COLO668 (cell line): ENCODE results near the gene DVL1.

ENCODE experiments used
- DNase-seq: peaks from one replicate; lab custom pipeline; 2025; ENCODE audit not compliant: unreplicated experiment; lab: John Stamatoyannopoulos, UW

The DVL1 gene

GRCh38 chr1:1342061-1342562 lies 7.1 kb downstream of the DVL1 start:
- no peak for DNase-seq

DNA sequence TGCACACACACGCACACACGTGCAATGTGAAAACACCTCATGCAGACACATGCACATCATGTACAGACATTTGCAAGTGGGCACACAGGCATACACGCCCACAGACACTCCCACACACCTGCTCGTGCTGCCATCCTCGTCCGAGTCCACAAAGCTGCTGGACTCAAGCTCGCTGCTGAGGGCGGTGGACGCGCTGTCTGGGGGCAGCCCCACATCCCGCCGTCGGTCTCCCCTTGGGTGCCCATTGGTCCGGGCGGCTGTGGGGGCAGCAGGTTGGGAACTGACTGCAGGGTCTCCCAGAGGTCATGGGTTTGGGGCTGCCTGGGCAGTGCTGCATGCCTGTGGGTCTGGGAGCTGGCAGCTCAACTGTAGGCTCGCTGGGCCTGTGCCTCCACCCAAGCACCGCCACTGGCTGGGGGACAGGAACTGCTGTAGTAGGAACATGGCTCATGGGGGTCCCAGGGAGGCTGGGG lies 7.6 kb downstream of the DVL1 start:
- DNase-seq, result no peak

- DNase-seq, result no peak
These were observed 8.2 kb downstream of the DVL1 start for GRCh38 chr1:1340791-1341548.

DNA sequence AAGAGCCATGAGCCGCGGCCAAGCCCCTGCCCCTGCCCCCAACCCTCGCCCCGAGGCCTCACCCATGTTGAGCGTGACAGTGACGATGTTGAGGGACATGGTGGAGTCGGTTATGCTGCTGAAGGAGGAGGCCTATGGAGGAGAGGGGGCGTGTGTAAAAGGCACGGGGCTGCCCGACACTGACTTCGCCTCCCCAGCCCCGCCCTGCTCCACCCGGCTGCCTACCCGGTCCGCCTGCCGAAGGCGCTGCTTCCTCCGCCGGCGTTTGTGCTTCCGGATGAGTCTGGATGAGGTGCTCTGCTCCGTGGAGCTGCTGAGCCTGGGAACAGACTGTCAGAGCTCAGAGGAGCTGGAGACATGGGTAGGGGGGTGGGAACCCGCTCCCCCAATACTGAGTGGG lies 9.0 kb downstream of the DVL1 start:
- no peak for DNase-seq

GRCh38 chr1:1338278-1338677 lies 10.9 kb downstream of the DVL1 start:
- no peak for DNase-seq

DNA sequence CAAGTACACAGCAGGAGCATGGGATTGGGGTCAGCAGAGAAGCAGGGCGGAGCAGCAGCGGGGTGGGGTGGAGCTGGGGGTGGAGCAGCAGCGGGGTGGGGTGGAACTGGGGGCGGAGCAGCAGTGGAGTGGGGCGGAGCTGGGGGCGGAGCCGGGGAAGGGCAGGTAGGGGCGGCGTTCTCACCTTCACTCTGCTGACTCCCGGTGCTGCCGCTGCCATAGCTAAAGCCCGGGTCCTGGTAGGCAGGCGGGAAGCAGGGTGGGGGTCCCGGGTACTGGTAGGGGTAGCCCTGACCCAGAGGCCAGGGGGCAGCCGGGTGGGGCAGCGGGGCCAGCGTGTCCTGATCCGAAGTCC lies 11.4 kb downstream of the DVL1 start:
- peak; percentile 76 for DNase-seq

DNA sequence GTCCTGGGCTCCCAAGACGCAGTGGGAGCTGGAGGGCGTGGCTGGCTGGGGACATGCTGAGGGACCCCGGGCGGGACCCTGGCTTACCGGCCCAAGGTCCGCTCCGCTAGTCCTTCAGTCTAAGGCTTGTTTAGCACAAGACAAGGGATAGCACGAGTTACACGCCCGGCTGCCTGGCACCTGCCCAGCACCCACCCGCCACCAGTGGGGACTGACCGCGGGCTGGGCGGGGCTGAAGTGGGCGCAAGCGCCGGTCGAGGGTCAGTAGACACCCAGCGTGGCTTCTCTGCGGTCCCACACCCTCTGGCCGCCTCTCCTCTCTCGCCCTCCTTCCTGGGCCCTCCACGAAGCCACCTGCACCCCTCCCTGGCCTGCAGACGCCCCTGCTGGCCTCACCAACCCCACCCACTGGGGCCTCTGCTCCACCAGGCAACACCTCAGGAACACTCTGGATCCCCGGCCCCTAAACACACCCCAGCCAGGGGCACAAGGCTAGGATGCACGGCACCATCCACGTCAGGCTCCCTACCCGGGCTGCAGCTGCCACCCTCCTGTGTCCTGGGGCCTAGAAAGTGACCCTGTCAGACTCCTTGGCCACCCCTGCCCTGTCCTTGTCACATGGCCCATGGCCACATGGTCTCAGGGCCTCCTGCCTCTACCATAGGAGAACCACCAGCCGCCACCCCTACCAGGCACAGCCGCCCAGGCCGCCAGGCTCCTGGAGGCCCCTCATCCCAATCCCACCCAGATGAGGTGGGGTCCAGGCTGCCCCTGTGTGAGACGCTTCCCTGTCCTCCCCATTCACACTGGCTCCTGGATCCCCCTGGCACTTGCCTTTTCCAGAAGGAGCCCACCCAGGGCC lies 12.1 kb downstream of the DVL1 start:
- DNase-seq, result peak; percentile 46

- no peak for DNase-seq
These were observed 12.8 kb downstream of the DVL1 start for GRCh38 chr1:1336446-1336845.

DNA sequence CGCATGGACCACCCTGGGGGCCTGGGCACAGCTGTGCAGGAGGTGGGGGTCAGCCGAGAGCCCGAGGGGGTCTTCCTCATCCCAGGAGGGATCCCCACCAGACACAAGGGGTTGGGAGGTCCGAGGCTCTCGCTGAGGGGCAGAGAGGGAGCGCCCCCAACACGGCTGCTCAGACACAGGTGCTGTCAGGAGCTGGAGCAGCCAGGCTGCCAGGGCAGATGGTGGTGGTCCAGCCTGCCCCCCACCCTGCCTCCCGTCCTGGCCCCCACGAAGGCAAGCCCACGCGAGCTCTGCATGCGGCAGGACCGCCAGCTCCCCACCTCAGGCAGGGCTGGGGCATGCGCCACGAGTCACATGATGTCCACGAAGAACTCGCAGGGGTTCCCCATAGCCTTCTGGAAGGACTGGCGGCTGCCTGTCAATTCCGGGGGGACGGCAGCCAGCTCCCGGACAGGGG lies 13.4 kb downstream of the DVL1 start:
- DNase-seq, result no peak

DNA sequence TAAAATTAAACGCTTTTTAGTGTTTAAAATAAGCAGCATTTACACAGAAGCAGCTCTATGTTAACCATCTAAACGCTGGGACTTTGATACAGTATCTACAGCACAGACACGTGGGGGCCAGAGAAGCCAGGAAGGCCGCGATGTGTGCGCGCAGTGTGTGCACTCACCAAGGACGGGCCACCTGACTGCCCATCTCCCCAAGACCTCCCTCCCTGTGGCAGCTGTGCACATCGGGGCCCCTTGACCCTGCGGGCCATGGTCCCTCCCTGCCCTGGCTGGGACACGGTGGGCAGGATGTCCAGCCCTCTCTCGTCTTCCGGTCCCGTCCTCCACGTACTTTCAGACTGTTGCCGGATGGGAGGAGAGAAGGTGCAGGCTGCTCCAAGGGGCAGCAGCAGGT lies 13.9 kb downstream of the DVL1 start:
- DNase-seq, result no peak

- DNase-seq, result no peak
These were observed 14.4 kb downstream of the DVL1 start for GRCh38 chr1:1334835-1335234.

- no peak for DNase-seq
These were observed 15.5 kb downstream of the DVL1 start for GRCh38 chr1:1333551-1334241.

DNA sequence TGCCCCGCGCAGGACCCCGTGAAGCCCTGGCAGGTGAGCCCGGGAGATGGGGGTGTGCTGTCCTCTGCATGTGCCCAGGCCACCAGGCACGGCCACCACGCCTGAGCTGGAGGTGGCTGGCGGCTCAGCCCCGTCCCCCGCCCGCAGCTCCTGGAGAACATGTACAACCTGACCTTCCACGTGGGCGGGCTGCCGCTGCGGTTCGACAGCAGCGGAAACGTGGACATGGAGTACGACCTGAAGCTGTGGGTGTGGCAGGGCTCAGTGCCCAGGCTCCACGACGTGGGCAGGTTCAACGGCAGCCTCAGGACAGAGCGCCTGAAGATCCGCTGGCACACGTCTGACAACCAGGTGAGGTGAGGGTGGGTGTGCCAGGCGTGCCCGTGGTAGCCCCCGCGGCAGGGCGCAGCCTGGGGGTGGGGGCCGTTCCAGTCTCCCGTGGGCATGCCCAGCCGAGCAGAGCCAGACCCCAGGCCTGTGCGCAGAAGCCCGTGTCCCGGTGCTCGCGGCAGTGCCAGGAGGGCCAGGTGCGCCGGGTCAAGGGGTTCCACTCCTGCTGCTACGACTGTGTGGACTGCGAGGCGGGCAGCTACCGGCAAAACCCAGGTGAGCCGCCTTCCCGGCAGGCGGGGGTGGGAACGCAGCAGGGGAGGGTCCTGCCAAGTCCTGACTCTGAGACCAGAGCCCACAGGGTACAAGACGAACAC lies 16.3 kb downstream of the DVL1 start:
- peak; percentile 67 for DNase-seq

- DNase-seq, result peak; percentile 83
These were observed 17.0 kb downstream of the DVL1 start for GRCh38 chr1:1332031-1332755.

DNA sequence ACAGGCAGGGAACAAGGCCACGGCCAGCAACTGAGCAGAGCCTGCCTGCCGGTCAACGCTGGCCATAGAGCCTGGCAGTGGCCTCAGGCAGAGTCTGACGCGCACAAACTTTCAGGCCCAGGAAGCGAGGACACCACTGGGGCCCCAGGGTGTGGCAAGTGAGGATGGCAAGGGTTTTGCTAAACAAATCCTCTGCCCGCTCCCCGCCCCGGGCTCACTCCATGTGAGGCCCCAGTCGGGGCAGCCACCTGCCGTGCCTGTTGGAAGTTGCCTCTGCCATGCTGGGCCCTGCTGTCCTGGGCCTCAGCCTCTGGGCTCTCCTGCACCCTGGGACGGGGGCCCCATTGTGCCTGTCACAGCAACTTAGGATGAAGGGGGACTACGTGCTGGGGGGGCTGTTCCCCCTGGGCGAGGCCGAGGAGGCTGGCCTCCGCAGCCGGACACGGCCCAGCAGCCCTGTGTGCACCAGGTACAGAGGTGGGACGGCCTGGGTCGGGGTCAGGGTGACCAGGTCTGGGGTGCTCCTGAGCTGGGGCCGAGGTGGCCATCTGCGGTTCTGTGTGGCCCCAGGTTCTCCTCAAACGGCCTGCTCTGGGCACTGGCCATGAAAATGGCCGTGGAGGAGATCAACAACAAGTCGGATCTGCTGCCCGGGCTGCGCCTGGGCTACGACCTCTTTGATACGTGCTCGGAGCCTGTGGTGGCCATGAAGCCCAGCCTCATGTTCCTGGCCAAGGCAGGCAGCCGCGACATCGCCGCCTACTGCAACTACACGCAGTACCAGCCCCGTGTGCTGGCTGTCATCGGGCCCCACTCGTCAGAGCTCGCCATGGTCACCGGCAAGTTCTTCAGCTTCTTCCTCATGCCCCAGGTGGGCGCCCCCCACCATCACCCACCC lies 17.9 kb downstream of the DVL1 start, which contains the start of gene TAS1R3:
TAS1R3 (plus strand) TSS at position 213 of the 898 bp plus-strand sequence; CDS start at position 279, 66 bp downstream.
- peak; percentile 97 for DNase-seq

GRCh38 chr1:1330366-1331067 lies 18.7 kb downstream of the DVL1 start:
- DNase-seq, result peak; percentile 90

GRCh38 chr1:1329304-1330210 lies 19.7 kb downstream of the DVL1 start:
- DNase-seq, result no peak
